NCI-H2081 (cell line): ENCODE data around the gene SHISA8.
"Not testable (repeated sequence)": the region's sequence is repeated elsewhere in the genome, so short reads cannot be mapped to it uniquely, and the experiment has no call there.

Experiments
- DNase-seq, 2 experiments: peaks; one replicate each; lab custom pipeline; 2025; lab: John Stamatoyannopoulos, UW

The SHISA8 gene

GRCh38 chr22:41915035-41915785, at the start of gene SHISA8:
Gene SHISA8, minus strand, starts transcription at chr22:41915074. Its CDS starts 407 bp downstream, at chr22:41914667.
- peak in 1 of 2 experiments; percentile 20 for DNase-seq

DNA sequence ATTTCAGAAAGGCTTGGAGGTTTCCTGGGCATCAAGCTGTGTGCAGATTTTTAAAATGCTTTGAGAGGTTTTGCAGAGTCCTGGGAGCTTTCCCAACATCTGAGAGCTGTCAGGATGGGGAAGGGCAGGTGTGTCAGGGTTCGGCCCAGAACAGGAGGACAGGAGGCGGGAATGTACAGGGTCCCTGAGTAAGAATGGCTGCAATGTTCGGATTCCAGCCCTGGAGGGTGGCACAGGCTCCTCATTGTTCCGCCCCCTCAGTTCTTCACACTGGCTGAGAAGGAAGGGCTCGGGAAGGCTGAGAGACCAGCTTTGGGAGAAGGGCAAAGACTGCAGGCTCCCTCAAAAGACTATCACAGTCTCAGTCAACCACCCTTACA, 49.2 kb upstream of the SHISA8 start:
- DNase-seq, result no peak

- no peak for DNase-seq
Observed at GRCh38 chr22:41963453-41964111, 48.7 kb upstream of the SHISA8 start.

- DNase-seq, result no peak
Observed at GRCh38 chr22:41957941-41958556, 43.2 kb upstream of the SHISA8 start.

DNA sequence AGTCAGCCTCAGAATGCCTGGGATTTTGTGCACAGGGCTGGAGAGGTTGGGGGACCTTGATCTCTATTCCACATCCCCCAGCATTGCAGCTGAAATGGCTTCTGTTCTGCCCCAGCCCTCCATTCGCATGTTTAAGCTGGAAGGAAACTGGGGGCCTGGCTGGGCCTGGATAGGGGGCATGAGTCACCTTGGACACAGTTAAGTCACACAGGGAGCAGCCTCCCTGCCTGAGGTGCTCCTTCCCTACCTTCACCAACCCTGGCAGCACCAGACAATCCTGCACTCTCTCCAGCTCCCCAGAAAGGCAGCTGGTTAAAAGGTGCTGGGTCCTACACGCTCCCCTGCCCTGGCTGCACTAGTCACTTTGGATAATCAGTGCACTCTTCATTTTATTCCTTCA, 37.8 kb upstream of the SHISA8 start:
- DNase-seq, result no peak

GRCh38 chr22:41951898-41952474, 37.1 kb upstream of the SHISA8 start, which contains the start of gene SMIM45:
Gene SMIM45, plus strand, starts transcription at chr22:41952150.
- DNase-seq, result peak in 1 of 2 experiments; percentile 16

DNA sequence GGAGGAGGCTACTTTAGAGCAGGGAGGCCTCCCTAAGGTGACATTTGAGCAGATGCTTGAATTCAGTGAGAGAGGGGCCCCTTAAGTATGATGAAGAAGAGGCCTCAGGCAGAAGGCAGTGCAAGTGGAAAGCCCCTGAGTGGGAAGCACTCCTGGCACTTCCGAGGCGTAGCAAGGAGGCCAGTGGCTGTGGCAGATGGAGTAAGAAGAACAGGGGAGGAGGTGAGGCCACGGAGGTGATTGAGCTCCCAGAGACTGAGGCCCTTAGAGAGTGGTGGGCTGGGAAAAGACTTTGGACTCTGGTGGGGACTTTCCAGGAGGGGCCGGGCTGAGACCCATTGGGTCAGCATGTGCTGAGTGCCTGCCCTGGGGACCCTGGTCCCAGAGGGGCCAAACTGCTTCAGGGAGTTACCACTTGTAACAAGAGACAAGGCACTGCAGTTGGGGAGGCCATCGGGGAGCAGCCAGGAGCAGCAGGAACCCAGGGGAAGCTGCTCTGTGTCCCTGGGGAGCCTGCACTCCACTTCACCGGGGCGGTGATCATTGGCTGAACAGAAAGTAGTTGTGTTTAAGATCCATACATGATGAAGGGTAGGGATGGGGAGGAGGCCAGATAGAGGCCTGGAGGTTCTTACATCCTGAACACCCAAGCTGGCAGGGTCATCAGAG, 34.6 kb upstream of the SHISA8 start:
- no peak for DNase-seq

DNA sequence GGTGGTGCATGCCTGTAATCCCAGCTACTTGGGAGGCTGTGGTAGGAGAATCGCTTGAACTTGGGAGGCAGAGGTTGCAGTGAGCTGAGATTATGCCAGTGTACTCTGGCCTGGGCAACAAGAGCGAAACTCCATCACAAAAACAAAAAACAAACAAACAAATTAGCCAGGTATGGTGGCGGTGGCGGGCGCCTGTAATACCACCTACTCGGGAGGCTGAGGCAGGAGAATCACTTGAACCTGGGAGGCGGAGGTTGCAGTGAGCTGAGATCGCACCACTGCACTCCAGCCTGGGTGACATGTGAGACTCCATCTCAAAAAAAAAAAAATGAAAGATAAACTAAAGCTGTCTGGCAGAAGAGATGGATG, 34.0 kb upstream of the SHISA8 start:
- not testable (repeated sequence) for DNase-seq

DNA sequence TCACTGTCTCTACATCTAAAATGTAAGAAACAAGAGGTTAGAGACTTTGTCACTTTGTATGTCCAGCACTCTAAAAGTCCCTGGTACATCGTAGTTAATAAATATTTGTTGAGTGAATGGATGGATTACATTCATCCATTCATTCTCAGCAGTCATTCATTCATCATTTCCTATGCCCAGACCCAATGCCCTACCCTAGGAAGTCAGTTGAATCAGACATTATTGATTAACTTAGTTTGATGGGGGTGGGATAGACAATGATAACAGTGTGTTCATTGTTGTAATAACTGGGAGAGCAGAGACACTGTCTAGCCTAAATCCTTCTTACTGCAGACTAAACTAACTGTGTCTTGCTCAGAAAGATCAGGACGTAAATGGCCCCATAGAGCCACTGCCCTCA, 33.3 kb upstream of the SHISA8 start:
- no peak for DNase-seq

DNA sequence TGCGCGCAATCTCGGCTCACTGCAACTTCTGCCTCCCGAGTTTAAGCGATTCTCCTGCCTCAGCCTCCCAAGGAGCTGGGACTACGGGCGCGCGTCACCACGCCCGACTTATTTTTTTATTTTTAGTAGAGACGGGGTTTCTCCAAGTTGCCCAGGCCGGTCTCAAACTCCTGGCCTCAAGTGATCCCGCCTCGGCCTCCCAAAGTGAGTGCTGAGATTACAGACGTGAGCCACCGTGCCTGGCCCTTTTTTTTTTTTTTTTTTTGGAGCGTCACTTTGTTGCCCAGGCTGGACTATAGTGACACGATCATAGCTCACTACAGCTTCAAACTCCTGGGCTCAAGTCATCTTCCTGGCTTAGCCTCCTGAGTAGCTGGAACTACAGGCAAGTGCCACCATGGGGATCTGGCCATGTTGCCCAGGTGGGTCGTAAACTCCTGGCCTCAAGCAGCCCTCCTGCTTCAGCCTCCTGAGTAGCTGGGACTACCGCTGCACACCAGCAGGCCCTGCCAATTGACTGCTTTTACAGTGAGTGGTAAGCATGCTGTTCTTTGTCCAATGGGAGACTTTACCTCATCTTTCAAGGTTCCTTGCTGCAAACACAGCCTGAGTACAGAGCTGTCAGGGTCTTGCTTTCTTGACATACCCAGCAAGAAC, 32.7 kb upstream of the SHISA8 start:
- no peak for DNase-seq

DNA sequence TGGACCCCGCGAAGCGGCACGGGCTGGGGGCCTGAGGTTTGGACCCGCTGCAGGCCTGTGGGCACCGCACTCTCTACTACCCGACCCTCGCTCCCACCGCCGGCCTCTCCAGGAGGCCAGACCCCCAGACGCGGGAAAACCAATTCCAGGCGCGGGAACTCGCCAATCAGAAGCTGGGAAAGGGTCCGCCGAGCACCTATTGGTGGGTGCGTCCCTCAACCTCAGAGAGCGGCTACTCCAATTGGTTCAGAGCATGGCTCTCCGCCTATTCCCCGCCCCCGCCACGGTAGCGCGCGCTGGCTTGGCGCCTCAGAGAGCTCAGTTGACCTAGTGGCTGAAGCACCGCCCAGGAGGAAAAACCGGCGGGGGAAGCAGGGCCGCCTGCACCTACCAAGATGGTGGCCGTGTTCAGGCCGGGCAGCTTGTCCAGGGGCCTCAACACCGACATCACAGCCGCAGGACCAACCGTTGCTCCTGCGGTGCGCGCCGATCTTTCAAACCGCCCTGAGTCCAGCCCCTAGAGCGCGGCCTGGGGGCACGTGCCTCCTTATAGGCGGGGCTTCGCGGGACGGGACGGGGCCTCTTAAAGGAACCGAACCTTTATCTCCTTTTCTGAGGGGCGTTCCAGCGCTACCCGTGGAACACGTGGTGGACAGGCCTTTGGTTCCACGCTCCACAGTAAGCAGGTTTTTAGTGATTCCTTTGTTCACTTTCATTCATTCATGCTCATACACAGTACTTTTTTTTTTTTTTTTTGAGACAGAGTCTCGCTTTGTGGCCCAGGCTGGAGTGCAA, 32.0 kb upstream of the SHISA8 start, which contains the start of gene CENPM:
TSS of gene CENPM (minus strand) at position 524 of the 795 bp plus-strand sequence. CDS start at position 448, 76 bp downstream.
- peak; percentile 90 to 94 for DNase-seq

- peak in 1 of 2 experiments; percentile 11 for DNase-seq
Observed at GRCh38 chr22:41943661-41944209, 28.9 kb upstream of the SHISA8 start.

- DNase-seq, result peak; percentile 42 to 50
Observed at GRCh38 chr22:41940832-41941765, 26.2 kb upstream of the SHISA8 start.

DNA sequence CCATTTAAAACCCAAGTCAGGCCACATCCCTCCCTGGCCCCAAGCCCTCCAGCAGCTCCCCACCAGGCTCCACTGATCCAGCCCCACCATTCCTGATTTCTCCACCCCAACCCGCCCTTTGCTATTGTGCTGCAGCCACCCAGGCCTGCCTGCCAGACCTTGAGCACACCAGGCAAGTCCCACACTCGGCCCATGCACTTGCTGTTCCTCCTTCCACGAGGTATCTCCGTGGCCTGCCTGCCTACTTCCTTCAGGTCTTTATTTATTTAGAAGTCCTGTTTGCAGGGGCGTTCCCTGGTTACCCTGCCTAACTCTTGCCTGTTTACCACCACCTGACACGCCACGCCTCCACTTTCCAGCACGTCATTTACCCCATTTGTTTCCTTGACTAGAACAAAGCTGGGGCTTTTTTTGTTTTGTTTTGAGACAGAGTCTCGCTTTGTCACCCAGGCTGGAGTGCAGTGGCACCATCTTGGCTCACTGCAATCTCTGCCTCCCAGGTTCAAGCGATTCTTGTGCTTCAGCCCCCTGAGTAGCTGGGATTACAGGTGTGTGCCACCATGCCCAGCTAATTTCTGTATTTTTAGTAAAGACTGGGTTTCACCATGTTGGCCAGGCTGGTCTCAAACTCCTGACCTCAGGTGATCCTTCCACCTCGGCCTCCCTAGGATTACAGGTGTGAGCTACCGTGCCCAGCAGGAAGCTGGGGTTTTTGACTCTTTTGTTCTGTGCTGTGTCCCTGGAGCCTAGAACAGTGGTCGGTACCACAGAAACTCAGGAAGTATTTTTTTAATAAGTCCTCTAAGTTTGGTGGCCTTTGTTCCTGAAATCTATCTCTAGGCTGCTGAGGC, 25.3 kb upstream of the SHISA8 start:
- peak; percentile 15 to 40 for DNase-seq

DNA sequence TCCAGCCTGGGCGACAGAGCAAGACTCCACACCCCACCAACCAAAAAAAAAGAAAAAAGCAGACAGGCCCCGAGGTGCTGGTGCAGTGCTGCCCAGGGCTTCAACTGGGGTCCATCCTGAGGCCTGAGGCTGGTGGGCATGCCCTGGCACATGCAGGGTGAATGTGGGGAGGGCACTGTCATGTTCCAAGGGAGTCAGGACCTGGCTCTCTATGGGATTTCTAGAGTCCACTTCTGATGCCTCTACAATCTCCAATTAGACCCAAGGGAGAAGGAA, 22.0 kb upstream of the SHISA8 start:
- DNase-seq, result no peak

DNA sequence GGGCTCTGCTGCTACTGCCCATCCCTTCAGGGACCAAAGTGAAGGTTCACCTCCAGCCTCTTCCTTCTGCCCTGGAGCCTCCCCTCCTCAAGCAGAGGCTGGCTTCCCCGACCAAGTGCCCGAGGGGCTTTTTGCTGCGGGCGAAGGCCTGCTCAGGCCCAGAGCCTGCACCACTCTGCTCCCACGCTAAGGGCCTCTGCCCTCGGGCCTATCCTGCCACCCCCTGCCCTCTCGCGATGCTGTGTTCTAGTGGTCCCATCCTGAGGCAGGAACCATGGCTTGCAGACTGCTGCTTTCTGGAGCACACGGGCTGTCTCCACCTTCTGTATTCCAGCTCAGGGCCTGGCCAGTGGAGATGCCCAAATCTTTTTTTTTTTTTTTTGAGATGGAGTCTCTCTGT, 20.6 kb upstream of the SHISA8 start:
- DNase-seq, result no peak

- peak in 1 of 2 experiments; percentile 13 for DNase-seq
Observed at GRCh38 chr22:41935015-41935351, 20.1 kb upstream of the SHISA8 start.

GRCh38 chr22:41934284-41935014, 19.6 kb upstream of the SHISA8 start:
- DNase-seq, result no peak
